Muscle layer of duodenum (tissue), 2 donors: ENCODE measurements around the gene VOPP1.

Experiments
- H3K27ac ChIP-seq: one replicate; pipeline ENCODE4 v1.7.0; 2013; ENCODE audit warnings: mild to moderate bottlenecking, low read length
- H3K27me3 ChIP-seq: one replicate; pipeline ENCODE4 v1.7.0; 2013; ENCODE audit warnings: low read depth, mild to moderate bottlenecking, control low read depth, low read length
- H3K36me3 ChIP-seq, 2 donors: one replicate each; pipeline ENCODE4 v1.7.0; 2013; ENCODE audit warnings: low read length in 2 of 2, control low read depth in 1 of 2, mild to moderate bottlenecking in 1 of 2; ENCODE audit not compliant: insufficient read depth in 2 of 2, control insufficient read depth in 1 of 2
- H3K4me1 ChIP-seq, 2 donors: one replicate each; pipeline ENCODE4 v1.7.0; 2013; ENCODE audit warnings: low read length in 2 of 2, mild to moderate bottlenecking in 2 of 2, control low read depth in 1 of 2, moderate library complexity in 1 of 2; ENCODE audit not compliant: insufficient read depth in 2 of 2, control insufficient read depth in 1 of 2
- H3K4me3 ChIP-seq, 2 donors: one replicate each; pipeline ENCODE4 v1.7.0; 2013; ENCODE audit warnings: low read length in 2 of 2, low read depth in 1 of 2, mild to moderate bottlenecking in 1 of 2
- H3K9me3 ChIP-seq, 2 donors: one replicate each; pipeline ENCODE4 v1.7.0; 2013; ENCODE audit warnings: low read length in 2 of 2, control low read depth in 1 of 2, mild to moderate bottlenecking in 1 of 2; ENCODE audit not compliant: control insufficient read depth in 1 of 2
- donor health status: healthy.

Gene VOPP1

DNA sequence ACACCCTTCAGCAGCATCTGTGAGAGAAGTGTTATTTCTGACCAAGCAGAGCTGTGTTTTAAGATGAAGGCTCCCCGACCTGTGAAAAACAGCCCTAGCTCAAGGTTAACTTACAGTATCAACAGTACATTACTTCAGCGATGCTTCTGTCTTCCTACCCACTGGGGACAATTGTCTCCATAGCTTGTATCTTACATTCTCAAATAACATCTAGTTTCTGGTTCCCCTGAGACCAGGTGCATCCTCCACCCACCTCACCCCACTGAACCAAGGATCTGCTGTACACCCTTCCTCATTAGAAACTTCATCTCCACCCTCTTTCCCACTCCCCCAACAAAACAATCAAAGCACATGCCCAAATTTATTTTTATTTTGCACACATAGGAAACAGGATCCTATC lies 102.0 kb downstream of the VOPP1 start:
- no peak overlapping the region for H3K27ac ChIP-seq
- H3K4me3 ChIP-seq = no peak overlapping the region
- no peaks in the 10 kb centered on the region for H3K9me3 ChIP-seq

DNA sequence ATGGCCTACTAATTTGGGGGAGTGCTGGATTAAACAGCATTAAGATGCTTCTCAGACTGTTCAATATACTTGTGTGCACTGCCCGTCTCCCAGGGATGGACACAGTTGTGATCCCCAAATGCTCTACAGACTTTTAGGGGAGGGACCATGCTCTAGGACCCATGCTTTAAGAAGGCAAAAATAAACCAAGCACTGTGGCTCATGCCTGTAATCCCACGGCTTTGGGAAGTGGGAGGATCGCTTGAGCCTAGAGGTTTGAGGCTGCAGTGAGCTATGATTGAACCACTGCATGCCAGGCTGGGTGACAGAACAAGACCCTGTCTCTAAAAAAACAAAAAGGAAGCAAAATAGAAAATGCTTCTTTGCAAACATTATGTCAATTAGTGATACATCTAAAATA lies 102.6 kb downstream of the VOPP1 start:
- Histone ChIP-seq H3K27ac (no peak overlapping the region), H3K36me3 (peaks cover 9 to 11% of the 10 kb centered on the region in 2 donors), H3K9me3 (no peaks in the 10 kb centered on the region), H3K4me1 (no peaks in the 10 kb centered on the region), H3K27me3 (no peaks in the 10 kb centered on the region), H3K4me3 (no peak overlapping the region)

More for the DNA sequence above, 102.0 kb downstream of the VOPP1 start:
- H3K27me3 ChIP-seq = no peaks in the 10 kb centered on the region
- peaks cover 4 to 7% of the 10 kb centered on the region in 2 donors for H3K36me3 ChIP-seq
- no peaks in the 10 kb centered on the region for H3K4me1 ChIP-seq

DNA sequence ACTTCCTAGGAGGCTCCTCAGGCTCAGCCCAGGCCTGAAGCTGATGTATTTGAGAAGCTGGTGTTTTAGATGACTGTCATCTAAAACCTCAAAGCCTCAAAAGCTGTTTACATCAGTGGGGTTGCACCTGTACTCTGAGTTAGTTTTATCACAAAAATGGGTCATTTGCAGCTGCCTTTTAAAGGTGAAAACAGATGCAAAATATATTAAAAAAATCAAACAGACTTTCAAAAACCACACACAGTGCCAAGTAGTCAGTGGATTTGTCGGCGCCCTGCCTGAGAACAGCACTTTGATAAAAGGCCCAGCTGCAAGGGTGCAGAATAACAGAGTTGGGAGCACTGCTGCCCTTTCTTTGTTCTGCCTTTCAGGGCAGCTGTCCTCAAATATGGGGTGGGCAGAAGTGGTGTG lies 103.0 kb downstream of the VOPP1 start:
- Histone ChIP-seq H3K4me3 (no peak overlapping the region), H3K27ac (no peak overlapping the region), H3K4me1 (no peaks in the 10 kb centered on the region), H3K9me3 (no peaks in the 10 kb centered on the region), H3K36me3 (peaks cover 13 to 14% of the 10 kb centered on the region in 2 donors), H3K27me3 (no peaks in the 10 kb centered on the region)

DNA sequence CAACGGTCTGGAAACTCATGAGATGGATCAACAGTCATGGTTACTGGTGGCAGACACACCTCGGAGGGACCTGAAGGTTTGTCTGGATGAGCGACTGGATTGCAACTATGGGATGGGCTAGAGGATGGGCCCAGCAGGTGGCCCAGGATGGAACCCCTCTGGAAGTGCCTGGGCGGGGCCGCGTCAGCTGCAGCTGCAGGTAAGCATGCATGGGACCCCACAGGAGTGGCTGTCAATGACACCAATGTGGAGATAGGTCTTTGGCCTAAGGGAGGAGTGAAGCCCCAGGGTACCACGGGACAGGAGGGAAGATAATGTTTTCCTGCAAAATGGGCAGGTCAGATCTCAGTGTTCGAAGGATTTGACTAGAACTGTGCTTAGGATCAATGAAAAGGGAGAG lies 103.8 kb downstream of the VOPP1 start:
- no peak overlapping the region for H3K4me3 ChIP-seq
- no peaks in the 10 kb centered on the region for H3K4me1 ChIP-seq
- H3K36me3 ChIP-seq = peaks cover 20 to 21% of the 10 kb centered on the region in 2 donors

DNA sequence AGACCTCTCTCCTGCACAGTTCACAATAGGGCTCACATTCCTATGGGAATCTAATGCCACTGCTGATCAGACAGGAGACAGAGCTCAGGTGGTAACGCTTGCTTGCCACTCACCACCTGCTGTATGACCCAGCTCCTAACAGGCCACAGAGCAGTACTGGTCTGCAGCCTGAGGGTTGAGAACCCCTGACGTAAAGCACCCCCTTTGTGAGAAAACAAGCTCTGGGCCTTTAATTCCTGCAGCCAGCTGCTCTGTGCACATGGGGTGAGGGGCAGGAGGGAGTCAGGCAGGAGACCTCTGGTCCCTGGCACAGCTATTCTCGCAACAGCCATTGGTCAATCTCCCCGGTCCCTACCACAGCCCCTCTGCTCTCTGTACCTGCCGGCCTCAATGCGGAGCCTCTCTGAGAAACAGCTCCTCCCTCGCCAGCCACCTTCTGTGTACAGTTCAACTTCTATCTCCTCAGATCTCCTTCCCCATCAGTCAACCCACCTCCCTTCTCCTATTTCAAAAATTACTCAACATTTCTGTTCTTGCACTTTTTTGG lies 105.2 kb downstream of the VOPP1 start:
- no peak overlapping the region for H3K4me3 ChIP-seq
- H3K4me1 ChIP-seq = no peaks in the 10 kb centered on the region
- no peaks in the 10 kb centered on the region for H3K27me3 ChIP-seq
- H3K27ac ChIP-seq = no peak overlapping the region
- H3K36me3 ChIP-seq = peaks cover 20 to 22% of the 10 kb centered on the region in 2 donors
- H3K9me3 ChIP-seq = no peaks in the 10 kb centered on the region

More for the DNA sequence above, 103.8 kb downstream of the VOPP1 start:
- H3K27ac ChIP-seq = no peak overlapping the region
- H3K9me3 ChIP-seq = no peaks in the 10 kb centered on the region
- no peaks in the 10 kb centered on the region for H3K27me3 ChIP-seq

DNA sequence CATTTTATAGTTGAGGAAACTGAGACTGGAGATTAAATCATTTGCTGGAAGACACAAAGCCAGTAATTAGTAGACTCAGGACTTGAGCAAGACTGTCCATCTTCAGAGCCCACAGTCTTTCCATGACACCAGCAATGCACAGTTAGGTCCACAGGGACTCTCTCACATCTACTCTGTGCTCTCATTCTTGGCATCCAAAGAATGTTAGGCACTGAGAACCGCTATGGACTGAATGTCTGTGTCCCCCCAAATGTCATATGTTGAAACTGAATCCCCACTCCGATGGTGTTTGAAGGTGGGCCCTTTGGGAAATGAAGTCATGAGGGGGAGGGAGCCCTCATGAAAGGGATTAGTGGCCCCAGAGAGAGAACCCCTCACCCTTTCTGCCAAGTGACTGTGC lies 106.6 kb downstream of the VOPP1 start:
- Histone ChIP-seq H3K4me3 (no peak overlapping the region), H3K4me1 (no peaks in the 10 kb centered on the region), H3K27me3 (no peaks in the 10 kb centered on the region), H3K27ac (no peak overlapping the region), H3K36me3 (peaks cover 20 to 22% of the 10 kb centered on the region in 2 donors), H3K9me3 (no peaks in the 10 kb centered on the region)

DNA sequence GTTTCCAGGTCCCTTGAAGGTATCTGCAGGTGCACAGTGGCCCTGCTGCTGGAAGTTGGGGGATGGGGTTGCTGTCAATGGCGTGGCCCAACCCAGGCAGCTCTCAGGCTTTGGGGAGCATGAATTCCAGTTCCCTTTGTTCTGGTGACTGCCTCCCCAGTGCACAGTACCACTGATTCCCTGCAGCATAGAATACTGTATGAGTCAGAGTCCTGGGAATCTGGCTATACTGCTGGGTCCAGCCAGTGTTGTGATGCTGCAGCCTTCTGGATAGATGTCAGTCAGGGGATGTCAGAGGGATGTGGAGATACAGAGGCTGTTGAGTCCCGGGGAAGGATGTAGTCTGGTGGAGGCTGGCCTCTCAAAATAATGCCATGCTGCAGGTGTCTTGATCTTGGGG lies 107.9 kb downstream of the VOPP1 start:
- Histone ChIP-seq H3K27me3 (no peaks in the 10 kb centered on the region), H3K36me3 (peaks cover 20 to 22% of the 10 kb centered on the region in 2 donors), H3K4me1 (no peaks in the 10 kb centered on the region), H3K4me3 (no peak overlapping the region), H3K27ac (no peak overlapping the region), H3K9me3 (no peaks in the 10 kb centered on the region)

DNA sequence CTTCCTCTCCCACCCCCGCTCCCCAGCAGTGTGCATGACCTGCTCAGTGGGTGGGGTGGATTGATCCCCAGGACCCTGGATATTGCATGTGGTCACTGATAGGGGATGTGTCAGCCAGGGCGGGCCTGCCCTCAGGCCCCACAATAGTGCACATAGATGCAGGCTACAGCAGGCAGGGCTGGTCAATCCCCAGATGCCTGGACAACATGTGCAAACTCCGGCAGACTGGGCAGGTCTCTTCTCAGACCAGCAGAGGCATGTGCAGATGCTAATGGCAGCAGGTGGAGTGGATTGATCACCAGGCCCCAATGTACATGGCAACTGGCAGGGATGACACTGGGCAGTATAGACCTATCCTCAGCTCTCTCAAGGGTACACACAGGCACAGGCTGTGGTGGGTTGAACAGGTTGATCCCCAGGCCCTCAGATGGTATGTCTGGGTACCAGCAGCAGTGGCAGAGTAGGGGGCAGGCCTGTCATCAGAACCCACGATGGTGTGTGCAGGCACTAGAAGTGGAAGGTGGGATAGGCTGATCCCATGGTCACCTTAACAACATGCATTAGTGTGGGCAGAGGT lies 108.5 kb downstream of the VOPP1 start:
- no peak overlapping the region for H3K27ac ChIP-seq
- H3K36me3 ChIP-seq = peaks cover 20 to 22% of the 10 kb centered on the region in 2 donors
- H3K27me3 ChIP-seq = no peaks in the 10 kb centered on the region
- H3K4me3 ChIP-seq = no peak overlapping the region
- no peaks in the 10 kb centered on the region for H3K9me3 ChIP-seq
- no peaks in the 10 kb centered on the region for H3K4me1 ChIP-seq

DNA sequence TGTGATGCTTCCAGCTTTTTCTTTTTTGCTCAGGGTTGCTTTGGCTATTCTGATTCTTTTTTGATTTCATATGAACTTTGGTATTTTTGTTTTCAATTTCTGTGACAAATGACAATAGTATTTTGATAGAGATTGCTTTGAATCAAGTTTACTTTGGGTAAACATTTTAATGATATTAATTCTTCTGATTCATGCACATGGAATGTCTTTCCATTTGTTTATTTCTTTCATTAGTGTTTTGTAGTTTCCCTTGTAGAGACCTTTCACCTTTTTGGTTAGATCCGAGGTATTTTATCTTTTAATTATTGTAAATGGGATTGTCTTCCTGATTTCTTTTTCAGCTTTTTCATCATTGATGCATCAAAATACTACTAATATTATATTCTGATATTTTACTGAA lies 114.0 kb downstream of the VOPP1 start:
- no peaks in the 10 kb centered on the region for H3K4me1 ChIP-seq
- no peaks in the 10 kb centered on the region for H3K36me3 ChIP-seq

DNA sequence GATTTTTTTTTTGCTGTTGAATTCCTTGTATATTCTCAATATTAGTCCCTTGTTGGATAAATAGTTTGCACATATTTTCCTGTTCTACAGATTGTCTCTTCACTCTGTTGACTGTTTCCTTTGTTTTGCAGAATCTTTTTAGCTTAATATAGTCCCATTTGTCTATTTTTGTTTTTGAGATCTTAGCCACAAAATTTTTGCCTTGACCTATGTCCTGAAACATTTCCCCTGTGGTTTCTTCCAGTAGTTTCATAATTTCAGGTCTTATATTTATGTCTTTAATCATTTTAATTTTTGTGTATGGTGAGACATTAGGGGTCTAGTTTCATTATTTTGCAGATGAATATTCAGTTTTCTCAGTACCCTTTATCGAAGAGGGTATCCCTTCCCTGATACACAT lies 114.5 kb downstream of the VOPP1 start:
- Histone ChIP-seq H3K27me3 (no peaks in the 10 kb centered on the region), H3K27ac (no peak overlapping the region), H3K4me1 (no peaks in the 10 kb centered on the region), H3K4me3 (no peak overlapping the region), H3K9me3 (no peaks in the 10 kb centered on the region), H3K36me3 (no peaks in the 10 kb centered on the region)

More for the DNA sequence above, 114.0 kb downstream of the VOPP1 start:
- no peak overlapping the region for H3K4me3 ChIP-seq
- H3K27ac ChIP-seq = no peak overlapping the region
- H3K9me3 ChIP-seq = no peaks in the 10 kb centered on the region
- no peaks in the 10 kb centered on the region for H3K27me3 ChIP-seq

DNA sequence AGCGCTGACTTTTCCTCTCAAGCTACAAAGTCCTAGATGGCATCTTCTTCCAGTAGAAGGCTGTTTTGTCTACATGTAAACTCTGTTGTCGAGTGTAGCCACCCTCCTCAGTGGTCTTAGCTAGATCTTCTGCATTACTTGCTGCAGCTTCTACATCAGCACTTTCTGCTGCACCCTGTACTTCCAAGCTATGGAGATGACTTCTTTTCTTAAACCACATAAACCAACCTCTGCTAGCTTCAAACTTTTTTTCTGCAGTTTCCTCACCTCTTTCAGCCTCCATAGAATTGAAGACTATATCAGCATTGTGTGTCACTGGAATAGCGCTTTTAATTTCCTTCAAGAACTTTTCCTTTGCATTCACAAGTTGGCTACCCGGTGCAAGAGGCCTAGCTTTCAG lies 119.3 kb downstream of the VOPP1 start:
- no peak overlapping the region for H3K27ac ChIP-seq
- no peaks in the 10 kb centered on the region for H3K27me3 ChIP-seq
- peaks cover 0 to 5% of the 10 kb centered on the region in 2 donors for H3K4me1 ChIP-seq
- H3K9me3 ChIP-seq = no peaks in the 10 kb centered on the region
- H3K4me3 ChIP-seq = no peak overlapping the region
- H3K36me3 ChIP-seq = no peaks in the 10 kb centered on the region

DNA sequence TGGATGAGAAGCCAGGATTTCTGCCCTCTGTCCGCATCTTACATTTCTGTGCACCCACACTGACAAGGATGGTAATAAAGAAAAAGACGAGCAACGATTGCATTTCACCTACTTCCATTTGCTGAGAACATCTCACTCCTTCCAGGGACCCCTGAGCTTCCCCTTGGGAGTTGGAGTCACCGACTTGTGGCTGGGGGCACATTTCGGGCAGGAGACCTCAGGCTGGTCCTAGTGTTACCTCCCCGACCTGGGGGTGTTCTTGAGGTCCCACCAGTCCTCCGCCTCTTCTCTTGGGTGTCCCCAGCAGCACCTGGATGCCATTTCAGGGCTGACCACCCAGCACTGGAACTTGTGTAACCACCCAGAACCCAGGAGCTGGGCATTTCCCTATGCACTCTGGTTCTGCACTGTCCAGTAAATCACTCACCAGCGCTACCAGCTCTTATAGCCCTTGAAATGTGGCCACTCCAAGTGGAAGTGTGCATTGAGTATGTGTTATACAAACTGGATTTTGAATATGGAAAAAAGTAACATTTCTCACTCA lies 122.2 kb downstream of the VOPP1 start:
- Histone ChIP-seq H3K9me3 (no peaks in the 10 kb centered on the region), H3K36me3 (no peaks in the 10 kb centered on the region), H3K27me3 (no peaks in the 10 kb centered on the region), H3K27ac (no peak overlapping the region), H3K4me3 (no peak overlapping the region), H3K4me1 (peaks cover 0 to 5% of the 10 kb centered on the region in 2 donors)
